IPS-NIHi11 (cell line): ENCODE measurements around the gene CFHR2.
A peak's percentile ranks its signal among the peaks of the same experiment; 100 is the strongest.
"Not testable (repeated sequence)": the region's sequence is repeated elsewhere in the genome, so short reads cannot be mapped to it uniquely, and the experiment has no call there.

Experiments
- DNase-seq: peaks from one replicate; pipeline ENCODE4 v3.0.0; 2012; ENCODE audit warnings: mixed read lengths, low spot score

Gene CFHR2

GRCh38 chr1:196943568-196943967 lies at the start of gene CFHR2:
Gene CFHR2 (plus strand): TSS chr1:196943738. CDS start chr1:196943881, 143 bp downstream.
- DNase-seq = not testable (repeated sequence)

GRCh38 chr1:196896355-196896754 lies 47.2 kb upstream of the CFHR2 start:
- no peak for DNase-seq

GRCh38 chr1:196897158-196897828 lies 46.2 kb upstream of the CFHR2 start:
- no peak for DNase-seq

- DNase-seq = no peak
Measured at GRCh38 chr1:196902344-196902743, 41.2 kb upstream of the CFHR2 start.

GRCh38 chr1:196910215-196910614 lies 33.3 kb upstream of the CFHR2 start:
- no peak for DNase-seq

GRCh38 chr1:196912283-196912682 lies 31.3 kb upstream of the CFHR2 start:
- DNase-seq = not testable (repeated sequence)

- DNase-seq = not testable (repeated sequence)
Measured at GRCh38 chr1:196926839-196927238, 16.7 kb upstream of the CFHR2 start.

- not testable (repeated sequence) for DNase-seq
Measured at GRCh38 chr1:196932853-196933252, 10.7 kb upstream of the CFHR2 start.

GRCh38 chr1:196933531-196934189 lies 9.9 kb upstream of the CFHR2 start:
- no peak for DNase-seq

GRCh38 chr1:196941474-196941873 lies 2.1 kb upstream of the CFHR2 start:
- DNase-seq = not testable (repeated sequence)

- DNase-seq = no peak
Measured at GRCh38 chr1:196951711-196952394, 8.3 kb downstream of the CFHR2 start.

- DNase-seq = no peak
Measured at GRCh38 chr1:196954778-196955177, 11.2 kb downstream of the CFHR2 start.

- no peak for DNase-seq
Measured at GRCh38 chr1:196955926-196956325, 12.4 kb downstream of the CFHR2 start.

- no peak for DNase-seq
Measured at GRCh38 chr1:196960854-196961253, 17.3 kb downstream of the CFHR2 start.

GRCh38 chr1:196970182-196970581 lies 26.6 kb downstream of the CFHR2 start:
- no peak for DNase-seq

- DNase-seq = no peak
Measured at GRCh38 chr1:196976278-196976677, 32.7 kb downstream of the CFHR2 start.

- no peak for DNase-seq
Measured at GRCh38 chr1:196977278-196977677, 33.7 kb downstream of the CFHR2 start, which contains the start of gene CFHR5. Gene CFHR5 (plus strand): TSS chr1:196977556. CDS start chr1:196977665, 109 bp downstream.

GRCh38 chr1:196980859-196981258 lies 37.3 kb downstream of the CFHR2 start:
- no peak for DNase-seq

- DNase-seq = not testable (repeated sequence)
Measured at GRCh38 chr1:196982247-196982646, 38.7 kb downstream of the CFHR2 start.

- DNase-seq = peak; percentile 71
Measured at GRCh38 chr1:196991919-196992651, 48.5 kb downstream of the CFHR2 start.

- DNase-seq = no peak
Measured at GRCh38 chr1:196993916-196994315, 50.4 kb downstream of the CFHR2 start.

- DNase-seq = no peak
Measured at GRCh38 chr1:196997423-196997822, 53.9 kb downstream of the CFHR2 start.
